ENCODE measurements around the gene TNFRSF9.

The TNFRSF9 gene

GRCh38 chr1:7915826-7916500, 24.7 kb downstream of the TNFRSF9 start:
- no peak for DNase-seq

DNA sequence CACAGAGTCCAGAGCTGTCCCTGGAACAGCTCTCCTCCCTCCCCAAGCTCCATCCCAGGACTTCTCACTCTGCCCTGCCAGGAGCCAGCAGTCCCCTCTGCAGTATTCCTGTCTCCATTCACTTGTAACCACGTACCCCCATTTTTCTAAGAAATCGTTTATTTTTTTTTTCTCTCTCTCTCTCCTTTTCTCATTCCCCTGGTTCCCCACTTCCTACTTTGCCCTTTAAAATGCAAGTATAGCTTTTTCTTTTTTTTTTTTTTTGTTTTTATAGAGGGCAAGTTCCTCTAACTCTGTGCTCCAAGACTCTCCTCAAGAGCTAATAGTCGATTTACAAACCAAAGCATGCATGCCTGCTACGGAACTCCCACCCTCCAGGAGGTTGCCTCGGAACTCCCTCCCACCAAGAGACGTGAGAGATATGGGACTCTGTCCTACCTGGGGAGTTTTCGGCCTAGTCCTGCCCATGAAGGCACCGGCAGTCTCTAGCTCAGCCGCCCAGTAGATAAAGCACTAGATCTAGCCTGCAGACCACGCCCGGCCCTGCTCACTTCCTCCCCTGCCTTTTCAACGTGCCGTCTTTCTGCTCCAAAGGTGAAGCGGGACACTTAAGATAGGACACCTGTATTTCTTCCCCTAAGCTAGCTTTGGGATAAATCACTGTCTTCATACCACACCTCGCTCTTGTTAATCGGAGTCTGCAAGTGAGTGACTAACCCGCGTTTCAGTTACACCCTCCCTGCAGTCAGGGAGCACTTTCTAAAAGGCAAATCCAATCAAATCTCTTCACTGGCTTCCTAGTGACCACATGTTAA, 27.7 kb downstream of the TNFRSF9 start:
- no peak for DNase-seq

- no peak for DNase-seq
These were observed 28.5 kb downstream of the TNFRSF9 start for GRCh38 chr1:7912145-7912544.

DNA sequence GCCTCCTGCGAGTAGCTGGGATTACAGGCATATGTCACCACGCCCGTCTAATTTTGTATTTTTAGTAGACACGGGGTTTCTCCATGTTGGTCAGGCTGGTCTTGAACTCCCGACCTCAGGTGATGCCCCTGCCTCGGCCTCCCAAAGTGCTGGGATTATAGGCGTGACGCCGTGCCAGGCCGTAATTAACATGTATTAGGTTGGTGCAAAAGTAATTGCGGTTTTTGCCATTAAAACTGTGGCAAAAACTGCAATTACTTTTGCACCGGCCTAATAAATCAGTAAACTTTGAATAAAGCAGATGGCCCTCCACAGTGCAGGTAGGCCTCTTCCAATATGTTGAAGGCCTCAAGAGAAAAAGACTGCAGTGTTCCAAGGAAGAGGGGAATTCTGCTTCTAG, 35.4 kb downstream of the TNFRSF9 start:
- DNase-seq, result no peak

DNA sequence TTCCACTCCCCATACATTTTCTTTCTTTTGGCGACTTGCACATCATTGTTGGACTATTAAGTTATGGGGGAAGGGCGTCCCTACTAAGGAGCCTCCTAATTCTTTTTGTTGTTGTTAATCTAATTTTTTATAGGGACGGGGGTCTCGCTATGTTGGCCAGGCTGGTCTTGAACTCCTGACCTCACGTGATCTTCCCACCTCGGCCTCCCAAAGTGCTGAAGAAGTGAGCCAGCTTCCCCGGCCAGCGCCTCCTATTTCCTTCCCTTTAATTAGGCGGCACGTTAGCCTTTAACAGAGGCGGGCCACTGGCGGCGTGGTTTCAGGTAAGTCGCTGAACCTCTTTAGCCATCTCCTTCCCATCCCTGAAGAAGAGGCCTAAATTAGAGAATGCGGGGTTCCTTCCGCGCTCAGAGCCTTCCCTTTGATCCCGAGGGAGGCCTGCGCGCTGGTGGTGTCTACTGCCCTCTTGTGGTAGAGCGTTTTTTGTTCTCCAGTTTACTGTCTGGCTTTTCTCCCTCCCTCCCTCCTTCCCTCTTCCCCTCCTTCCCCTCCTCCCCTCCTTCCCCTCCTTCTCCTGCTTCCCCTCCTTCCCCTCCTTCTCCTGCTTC, 38.1 kb downstream of the TNFRSF9 start:
- DNase-seq, result no peak

- DNase-seq, result no peak
These were observed 40.9 kb downstream of the TNFRSF9 start for GRCh38 chr1:7899741-7900140.

GRCh38 chr1:7898962-7899361, 41.7 kb downstream of the TNFRSF9 start:
- DNase-seq, result no peak

DNA sequence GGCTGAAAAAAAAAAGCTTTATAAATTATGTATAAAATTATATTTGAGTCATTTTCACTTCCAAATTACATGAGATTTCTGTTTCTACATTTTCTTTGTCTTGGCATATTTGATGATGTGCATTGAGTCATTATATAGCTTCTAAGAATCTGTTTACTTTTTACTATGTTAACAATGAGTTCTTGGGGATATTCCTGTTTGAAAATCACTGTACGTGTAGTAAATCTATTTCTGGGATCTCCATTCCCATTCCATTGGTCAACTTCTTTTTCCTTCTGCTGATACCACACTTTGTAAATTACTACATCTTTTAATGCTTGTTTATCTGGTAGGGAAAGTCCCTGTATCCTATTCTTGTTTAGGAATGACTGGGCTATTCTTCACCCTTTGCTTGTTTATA, 43.6 kb downstream of the TNFRSF9 start:
- no peak for DNase-seq

DNA sequence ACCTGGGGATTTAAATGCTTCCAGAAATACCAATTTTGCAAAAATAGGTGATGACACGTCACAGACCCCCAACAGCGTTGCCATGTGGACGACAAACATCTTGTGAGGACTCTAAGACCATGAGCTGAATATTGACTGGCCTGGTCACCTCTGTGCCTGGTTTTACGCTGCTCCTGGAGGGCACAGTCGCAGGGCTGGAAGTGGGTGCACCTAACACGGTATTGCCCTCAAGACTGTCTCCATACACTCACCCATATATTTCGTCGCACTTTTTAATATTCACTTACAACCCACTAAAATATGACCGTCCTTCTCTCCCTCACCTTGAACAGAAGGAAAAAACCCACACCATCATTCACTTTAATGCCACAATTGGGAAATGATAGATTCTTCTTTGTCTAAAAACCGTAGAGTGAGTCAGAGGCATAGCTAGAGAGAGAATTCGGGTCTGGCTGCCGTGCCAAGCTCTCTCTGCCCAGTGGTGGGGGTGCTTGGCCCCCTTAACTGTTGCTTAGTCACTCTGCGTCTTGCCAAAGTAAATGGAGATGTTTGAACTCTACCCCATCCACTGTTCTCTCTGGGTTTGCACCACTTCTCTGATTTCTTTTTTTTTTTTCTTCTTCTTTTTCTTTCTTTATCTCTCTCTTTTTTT, 47.0 kb downstream of the TNFRSF9 start:
- DNase-seq, result no peak

DNA sequence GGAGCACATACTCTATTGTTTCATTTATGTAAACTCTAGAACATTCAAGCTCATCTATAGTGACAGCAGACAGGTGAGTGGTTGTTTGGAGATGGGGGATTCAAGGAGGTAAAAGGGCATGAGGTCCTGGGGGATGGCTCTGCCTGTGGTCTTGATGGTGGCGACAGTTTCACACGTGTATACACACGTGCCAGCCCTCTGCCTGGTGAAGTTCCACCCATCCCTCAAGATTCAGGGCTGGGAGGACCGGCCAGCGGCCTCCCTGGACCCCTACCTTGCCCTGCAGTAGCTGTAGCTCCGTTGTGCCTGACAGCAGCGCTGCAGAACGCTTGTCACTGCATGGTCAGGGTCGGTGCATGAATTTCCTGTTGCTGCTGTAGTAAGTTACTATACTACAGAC, 48.8 kb downstream of the TNFRSF9 start:
- DNase-seq, result no peak

- no peak for DNase-seq
These were observed 49.8 kb downstream of the TNFRSF9 start for GRCh38 chr1:7890853-7891252.

GRCh38 chr1:7888248-7889081, 52.2 kb downstream of the TNFRSF9 start:
- DNase-seq, result no peak

- DNase-seq, result no peak
These were observed 54.3 kb downstream of the TNFRSF9 start for GRCh38 chr1:7886405-7886745.

- no peak for DNase-seq
These were observed 54.9 kb downstream of the TNFRSF9 start for GRCh38 chr1:7885513-7886404.

GRCh38 chr1:7884757-7885156, 55.9 kb downstream of the TNFRSF9 start:
- no peak for DNase-seq

GRCh38 chr1:7879228-7879627, 61.4 kb downstream of the TNFRSF9 start:
- no peak for DNase-seq

- DNase-seq, result no peak
These were observed 62.6 kb downstream of the TNFRSF9 start for GRCh38 chr1:7878027-7878426.

DNA sequence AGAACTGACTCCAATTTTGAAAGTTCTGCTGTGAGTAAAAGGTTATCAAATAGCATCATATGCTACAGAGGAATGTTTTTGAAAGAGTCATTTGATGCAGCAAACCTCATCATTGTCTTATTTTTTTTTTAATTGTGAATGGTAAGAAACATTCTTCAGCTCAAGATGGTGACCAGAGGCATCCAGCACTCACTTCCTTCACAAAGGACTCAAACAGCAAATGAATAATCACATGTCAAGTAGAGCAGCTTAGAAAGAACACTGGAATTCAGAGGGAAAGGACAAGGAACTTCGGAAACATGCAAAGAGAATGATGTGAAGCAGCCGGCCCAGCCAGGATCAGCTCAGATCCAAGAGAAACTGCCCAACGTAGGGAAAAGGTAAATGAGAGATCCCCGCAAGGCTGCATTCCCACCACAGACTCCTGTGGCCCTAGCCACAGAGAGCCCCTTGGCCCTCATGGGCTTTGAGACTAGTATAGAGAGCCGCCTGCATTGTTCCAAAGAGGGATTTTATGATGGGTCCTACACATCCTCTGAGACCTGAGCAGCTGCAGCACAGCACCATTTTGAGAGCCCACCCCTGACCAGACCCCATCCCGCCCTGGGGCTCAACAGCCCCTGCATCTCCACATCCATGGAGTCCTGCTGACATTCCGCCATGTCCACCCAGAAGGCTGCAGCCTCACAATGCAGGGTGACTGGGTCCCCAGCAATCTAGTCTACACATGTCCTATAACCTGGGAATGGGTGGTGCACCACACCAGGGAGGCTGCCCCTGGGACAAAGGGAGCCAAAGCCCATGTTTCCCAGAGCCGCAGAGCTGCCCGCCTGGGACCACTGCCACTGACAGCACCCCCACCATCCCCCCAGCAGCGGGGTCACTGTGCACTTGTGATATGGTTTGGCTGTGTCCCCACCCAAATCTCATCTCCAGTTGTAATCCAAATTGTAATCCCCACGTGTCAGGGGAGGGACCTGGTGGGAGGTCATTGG, 66.5 kb downstream of the TNFRSF9 start:
- no peak for DNase-seq

- DNase-seq, result no peak
These were observed 69.5 kb downstream of the TNFRSF9 start for GRCh38 chr1:7871136-7871535.

All from activated gamma-delta T cell (primary cell).